GM23338 (cell line): ENCODE data around the gene THSD7A.

Experiments
- CTCF ChIP-seq, 2 experiments: fragments of 200-600 bp in 1 of 2; sonication (generic) in 1 of 2; conservative IDR thresholded peaks; 2 replicates each; pipeline versions ENCODE4 v1.5.1 to v1.6.1; 2016 to 2017; ENCODE audit warnings: antibody characterized with exemption in 2 of 2, low read depth in 2 of 2, mild to moderate bottlenecking in 2 of 2, moderate library complexity in 1 of 2
- EZH2 ChIP-seq: fragments of 200-600 bp; sonication (generic); IDR thresholded peaks from one replicate; pipeline ENCODE4 v1.8.0; 2017; ENCODE audit warnings: antibody characterized with exemption, mild to moderate bottlenecking, low read depth; ENCODE audit not compliant: unreplicated experiment
- EZH2phosphoT487 ChIP-seq: fragments of 200-600 bp; sonication (generic); IDR thresholded peaks from one replicate; pipeline ENCODE4 v1.8.1; 2018; ENCODE audit warnings: antibody characterized with exemption; ENCODE audit not compliant: unreplicated experiment
- POLR2AphosphoS5 ChIP-seq: IDR thresholded peaks from 2 replicates; pipeline ENCODE4 v1.6.1; 2016; ENCODE audit warnings: antibody characterized with exemption, low read depth

GRCh38 chr7:11727864-11728263, 104.1 kb downstream of the THSD7A start:
- TF ChIP-seq CTCF (conservative IDR thresholded peaks at IDR 0.05; ENCODE audit: low read depth in 2 of 2) (no peak), EZH2 (no peak), POLR2AphosphoS5 (no peak), EZH2phosphoT487 (no peak)
